HepG2 (cell line): ENCODE results near the gene PLD4. TPM values are rescaled to one million over a fixed set of nuclear protein-coding genes. Genes with fewer than 3 reads are reported as not detected.

Experiments
- ATAC-seq: fragments of 200-7000 bp; cut with Tn5 transposase; 3 replicates; pipeline ENCODE4 v1.9.1; 2020; ENCODE audit warnings: mild to moderate bottlenecking, moderate library complexity
- BruUV-seq: library from RNA; stranded (reverse); fragments of 400-500 nt; replicated peaks from 2 replicates; lab custom pipeline; 2021; lab: Mats Ljungman, UMichigan
- CTCF ChIA-PET: fragments of 300-600 bp; formaldehyde crosslinking; extraction: SDS; loops from one replicate; lab custom pipeline; 2021; ENCODE audit warnings: low total read pairs, inconsistent platforms, low intra/inter-chr PET ratio; lab: Yijun Ruan, JAX
- POLR2A ChIA-PET: fragments of 350-600 bp; sonication (Branson Sonifier 250); formaldehyde crosslinking; loops from one replicate; lab custom pipeline; 2020; ENCODE audit warnings: antibody characterized with exemption, inconsistent platforms; lab: Yijun Ruan, JAX
- DNase-seq: peaks from one replicate; pipeline ENCODE4 v3.0.0-alpha.2; 2015; ENCODE audit warnings: low spot score
- FAIRE-seq: peaks from 3 replicates; lab custom pipeline; 2011; peaks lifted over from hg19 to GRCh38; lab: Jason Lieb, UNC
- H2AFZ ChIP-seq: one replicate; pipeline ENCODE4 v1.6.1; 2011; ENCODE audit warnings: low read length, inconsistent platforms
- H3K27ac ChIP-seq: fragments of 300-600 bp; 3 replicates; pipeline ENCODE4 v1.8.0; 2011; ENCODE audit warnings: mixed run types, mild to moderate bottlenecking, mixed read lengths, low read length, inconsistent platforms; ENCODE audit not compliant: insufficient read depth; ENCODE audit errors: extremely low read length
- H3K27me3 ChIP-seq, 2 experiments: fragments of 200-600 bp in 1 of 2; 2 replicates in 1 of 2; 3 replicates in 1 of 2; pipeline versions ENCODE4 v1.6.0 to v1.8.0; 2011; ENCODE audit warnings: low read length in 2 of 2, mild to moderate bottlenecking in 2 of 2, moderate library complexity in 2 of 2, inconsistent platforms in 1 of 2; ENCODE audit not compliant: insufficient read depth in 2 of 2, control insufficient read depth in 1 of 2
- H3K36me3 ChIP-seq, 2 experiments: fragments of 200-600 bp in 1 of 2; replicated peaks in 1 of 2; 2 replicates in 1 of 2; 3 replicates in 1 of 2; pipeline versions ENCODE4 v1.5.1 to v1.8.0; 2011; ENCODE audit warnings: low read length in 2 of 2, inconsistent platforms in 1 of 2; ENCODE audit not compliant: insufficient read depth in 2 of 2, control insufficient read depth in 1 of 2
- H3K4me1 ChIP-seq: 2 replicates; pipeline ENCODE4 v1.5.1; 2012; ENCODE audit warnings: low read length, inconsistent platforms; ENCODE audit not compliant: insufficient read depth
- H3K4me2 ChIP-seq: 2 replicates; pipeline ENCODE4 v1.6.0; 2011; ENCODE audit warnings: low read depth, low read length, inconsistent platforms
- H3K4me3 ChIP-seq, 3 experiments: fragments of 200-600 bp in 1 of 3; sonication (generic), shearing (Covaris generic) in 1 of 3; replicated peaks in 1 of 3; 2 replicates each; pipeline ENCODE4 v1.5.1; 2011 to 2016; ENCODE audit warnings: low read length in 3 of 3, inconsistent platforms in 2 of 3, low read depth in 2 of 3, mild to moderate bottlenecking in 2 of 3, control low read depth in 1 of 3, mixed read lengths in 1 of 3; ENCODE audit not compliant: insufficient read depth in 1 of 3
- H3K79me2 ChIP-seq: one replicate; pipeline ENCODE4 v1.6.1; 2011; ENCODE audit warnings: low read length, inconsistent platforms; ENCODE audit not compliant: insufficient read depth
- H3K9ac ChIP-seq: 2 replicates; pipeline ENCODE4 v1.6.0; 2011; ENCODE audit warnings: mild to moderate bottlenecking, low read depth, low read length, inconsistent platforms; ENCODE audit not compliant: insufficient read depth
- H3K9me3 ChIP-seq: 2 replicates; pipeline ENCODE4 v1.5.1; 2012; ENCODE audit warnings: mild to moderate bottlenecking, low read length
- H4K20me1 ChIP-seq: 2 replicates; pipeline ENCODE4 v1.6.0; 2011; ENCODE audit warnings: inconsistent platforms, mild to moderate bottlenecking, low read length, moderate library complexity; ENCODE audit not compliant: insufficient read depth
- DMAP1 ChIP-seq: IDR thresholded peaks from 2 replicates; pipeline ENCODE4 v1.6.1; 2016
- E2F5 ChIP-seq: sonication (generic); formaldehyde crosslinking; conservative IDR thresholded peaks from 2 replicates; pipeline ENCODE4 v1.4.0; 2020; ENCODE audit warnings: missing genetic modification reagents
- FOSL1 ChIP-seq: sonication (generic); formaldehyde crosslinking; IDR thresholded peaks from 2 replicates; pipeline ENCODE4 v1.9.0; 2021; ENCODE audit warnings: missing genetic modification reagents, borderline replicate concordance
- IRF9 ChIP-seq: sonication (generic); formaldehyde crosslinking; IDR thresholded peaks from 2 replicates; pipeline ENCODE4 v1.8.0; 2022; ENCODE audit warnings: missing genetic modification reagents, mild to moderate bottlenecking, borderline replicate concordance
- MAX ChIP-seq: IDR thresholded peaks from 2 replicates; pipeline ENCODE4 v1.6.1; 2012; ENCODE audit warnings: inconsistent platforms
- NFAT5 ChIP-seq: sonication (generic); formaldehyde crosslinking; IDR thresholded peaks from 2 replicates; pipeline ENCODE4 v1.4.0; 2020; ENCODE audit warnings: missing genetic modification reagents
- NKX3-1 ChIP-seq: sonication (generic); formaldehyde crosslinking; IDR thresholded peaks from 2 replicates; pipeline ENCODE4 v1.5.0; 2020; ENCODE audit warnings: missing genetic modification reagents
- POGZ ChIP-seq: sonication (generic); formaldehyde crosslinking; IDR thresholded peaks from 2 replicates; pipeline ENCODE4 v1.4.0; 2020; ENCODE audit warnings: mild to moderate bottlenecking, missing genetic modification reagents
- POLR2AphosphoS5 ChIP-seq: IDR thresholded peaks from 2 replicates; pipeline ENCODE4 v1.6.1; 2012; ENCODE audit warnings: low read depth, low read length
- RBM22 ChIP-seq: fragments of 200-400 bp; formaldehyde crosslinking; optimal IDR thresholded peaks from 2 replicates; pipeline ENCODE3; 2017; ENCODE audit warnings: mild to moderate bottlenecking, low read length, moderate library complexity
- USF2 ChIP-seq, 2 experiments: sonication (generic) in 1 of 2; formaldehyde crosslinking in 1 of 2; IDR thresholded peaks; 2 replicates each; pipeline versions ENCODE4 v1.5.1 to v1.6.1; 2011 to 2020; ENCODE audit warnings: borderline replicate concordance in 1 of 2, low read depth in 1 of 2, low read length in 1 of 2, mild to moderate bottlenecking in 1 of 2, missing genetic modification reagents in 1 of 2, moderate library complexity in 1 of 2
- ZNF160 ChIP-seq: sonication (generic); formaldehyde crosslinking; IDR thresholded peaks from 2 replicates; pipeline ENCODE4 v1.8.0; 2022; ENCODE audit warnings: mild to moderate bottlenecking, inconsistent platforms, missing genetic modification reagents
- ZNF205 ChIP-seq: IDR thresholded peaks from 2 replicates; pipeline ENCODE4 v1.6.1; 2018; ENCODE audit warnings: missing biosample characterization, missing genetic modification reagents
- ZNF605 ChIP-seq: sonication (generic); formaldehyde crosslinking; IDR thresholded peaks from 2 replicates; pipeline ENCODE4 v1.8.0; 2022; ENCODE audit warnings: mild to moderate bottlenecking, missing genetic modification reagents
- ZNF776 ChIP-seq: sonication (generic); formaldehyde crosslinking; IDR thresholded peaks from 2 replicates; pipeline ENCODE4 v1.4.0; 2020; ENCODE audit warnings: mild to moderate bottlenecking, missing genetic modification reagents
- WGBS: methylation state at CpG from one replicate; pipeline ENCODE4 v1.1.6; 2017; ENCODE audit warnings: low lambda C conversion rate; 5-methylcytosine and 5-hydroxymethylcytosine counted together
- in situ Hi-C: cut with HindIII; loops from 2 replicates; pipeline ENCODE4 v1.10.0; 2017; ENCODE audit warnings: low pct_unique_long_range_greater_than_20kb; ENCODE audit not compliant: extremely low pct_ligation_motif_present
- intact Hi-C: fragments of 100-400 bp; cut with micrococcal nuclease; formaldehyde crosslinking; loops from one replicate; pipeline ENCODE4 v1.10.0; 2022; ENCODE audit not compliant: unreplicated experiment
- polyA plus RNA-seq, 8 experiments: library from polyadenylated mRNA; depleted of rRNA in 3 of 8; stranded (reverse) in 7 of 8; unstranded in 1 of 8; fragments of >200 nt; fragmentation: Illumina TruSeq in 4 of 8; extraction: Trizol in 4 of 8; gene quantifications; 2 replicates each; pipeline versions ENCODE4 v1.2.1 to v1.2.3, GENCODE V29; 2011 to 2016; ENCODE audit warnings: low read depth in 4 of 8, missing spikeins in 1 of 8, mixed read lengths in 1 of 8; ENCODE audit not compliant: insufficient read depth in 1 of 8
- total RNA-seq, 5 experiments: library from RNA; depleted of rRNA; stranded (reverse); fragments of >200 nt; fragmentation: Illumina TruSeq; extraction: Trizol; gene quantifications; 2 replicates each; pipeline ENCODE4 v1.2.3, GENCODE V29; 2016; ENCODE audit warnings: low read depth in 1 of 5

Gene PLD4
- total and polyA plus RNA-seq, 2 of the 13 experiments (the other 11 are each of a cell fraction or from before 2014, with no cell fraction given): not detected

GRCh38 chr14:104939666-104940410, 15.2 kb downstream of the PLD4 start:
- in situ Hi-C loops: no loop called here
- no peak for TF ChIP-seq RBM22
- no peak for TF ChIP-seq USF2 (IDR thresholded peaks at IDR 0.05; ENCODE audit: low read depth, low read length)
- TF ChIP-seq USF2 (CRISPR knock-in tag; IDR thresholded peaks at IDR 0.05; ENCODE audit: borderline replicate concordance): no peak
- no peak for TF ChIP-seq ZNF605 (CRISPR knock-in tag)
- TF ChIP-seq POLR2AphosphoS5: no peak
- no peak for TF ChIP-seq ZNF205 (CRISPR knock-in tag)
- no peak for TF ChIP-seq IRF9
- TF ChIP-seq NKX3-1 (CRISPR knock-in tag): no peak
- no peak for TF ChIP-seq E2F5 (CRISPR knock-in tag)
- no peak for TF ChIP-seq POGZ (CRISPR knock-in tag)
- no peak for TF ChIP-seq NFAT5 (CRISPR knock-in tag)
- no peak for TF ChIP-seq ZNF776
- TF ChIP-seq DMAP1 (CRISPR knock-in tag): no peak
- no peak for TF ChIP-seq FOSL1 (CRISPR knock-in tag)
- TF ChIP-seq ZNF160 (CRISPR knock-in tag): no peak
- no peak for TF ChIP-seq MAX

More at GRCh38 chr14:104939666-104940410, 15.2 kb downstream of the PLD4 start:
- Histone ChIP-seq H3K79me2 (no peaks in the 10 kb centered on the region), H3K9me3 (no peaks in the 10 kb centered on the region), H3K9ac (no peak overlapping the region), H3K27me3 (peaks cover 6 to 82% of the 10 kb centered on the region in 2 experiments; a peak in 4 of 5 replicates), H3K4me1 (no peaks in the 10 kb centered on the region), H3K36me3 (no peaks in the 10 kb centered on the region), H4K20me1 (no peaks in the 10 kb centered on the region), H3K27ac (no peak overlapping the region), H3K4me3 (no peak overlapping the region), H2AFZ (no peak overlapping the region), H3K4me2 (no peak overlapping the region)
- CTCF ChIA-PET: no interaction called here
- DNase-seq (no peak), FAIRE-seq (no peak), ATAC-seq (no peak)
- 10% methylated on average over 9 of the region's 11 CpGs for WGBS
- BruUV-seq: no TSS peak
- intact Hi-C loops: no loop called here
- POLR2A ChIA-PET: no interaction called here
